Lower lobe of right lung (tissue), 2 donors: ENCODE results near the gene GGT7. TPM values are rescaled to one million over a fixed set of nuclear protein-coding genes. Genes with fewer than 3 reads are reported as not detected.

Experiments
- ATAC-seq, 2 donors: fragments of 200-7000 bp; cut with Tn5 transposase; one replicate each; pipeline ENCODE4 v1.9.1; 2020 to 2022; ENCODE audit warnings: mild to moderate bottlenecking in 2 of 2, moderate library complexity in 2 of 2
- DNase-seq: peaks from one replicate; pipeline ENCODE4 v3.0.0-alpha.2; 2020
- H3K27ac ChIP-seq: fragments of 200-600 bp; one replicate; pipeline ENCODE4 v1.8.0; 2022
- H3K27me3 ChIP-seq: fragments of 200-600 bp; one replicate; pipeline ENCODE4 v1.8.0; 2022; ENCODE audit warnings: low read depth
- H3K36me3 ChIP-seq: fragments of 200-600 bp; one replicate; pipeline ENCODE4 v1.8.0; 2022; ENCODE audit warnings: mild to moderate bottlenecking
- H3K4me1 ChIP-seq: fragments of 200-600 bp; one replicate; pipeline ENCODE4 v1.8.0; 2022
- H3K4me3 ChIP-seq: fragments of 200-600 bp; one replicate; pipeline ENCODE4 v1.8.0; 2022; ENCODE audit warnings: mild to moderate bottlenecking
- H3K9me3 ChIP-seq: fragments of 200-600 bp; one replicate; pipeline ENCODE4 v1.8.0; 2022
- CTCF ChIP-seq: fragments of 200-600 bp; IDR thresholded peaks from one replicate; pipeline ENCODE4 v1.8.0; 2022; ENCODE audit warnings: antibody characterized with exemption, mild to moderate bottlenecking
- intact Hi-C: fragments of 100-400 bp; cut with DNase I; formaldehyde crosslinking; loops from one replicate; pipeline ENCODE4 v1.11.0; 2022
- total RNA-seq: library from RNA; stranded (reverse); fragmentation: NEBNext Ultra II Directional; extraction: Animal tissue kit (Norgen Biotek cat#: 25700); gene quantifications from one replicate; pipeline ENCODE4 v1.2.1, GENCODE V29; 2021
- donor health status: DM: no; HTN: yes; CAD: no; lungs with severe emphysema.

Gene GGT7
- total RNA-seq, 1 donor from 2014 or later, result 24.0 TPM

GRCh38 chr20:34863421-34863965, 9.2 kb downstream of the GGT7 start:
- no peaks in the 10 kb centered on the region for H3K27me3 ChIP-seq
- intact Hi-C loops, result no loop called here
- peaks cover 13% of the 10 kb centered on the region for H3K36me3 ChIP-seq
- TF ChIP-seq CTCF, result no peak
- no peak overlapping the region for H3K4me3 ChIP-seq
- H3K9me3 ChIP-seq, result no peaks in the 10 kb centered on the region
- DNase-seq (no peak), ATAC-seq (no peak)
- H3K4me1 ChIP-seq, result peaks cover 7% of the 10 kb centered on the region
- H3K27ac ChIP-seq, result no peak overlapping the region

- DNase-seq, result no peak
- intact Hi-C loops, result no loop called here
- H3K36me3 ChIP-seq, result peaks cover 17% of the 10 kb centered on the region
Observed at GRCh38 chr20:34862724-34863123, 9.9 kb downstream of the GGT7 start.

GRCh38 chr20:34861386-34862084, 11.1 kb downstream of the GGT7 start:
- Histone ChIP-seq H3K27me3 (no peaks in the 10 kb centered on the region), H3K27ac (no peak overlapping the region), H3K36me3 (peaks cover 19% of the 10 kb centered on the region), H3K4me1 (peaks cover 7% of the 10 kb centered on the region), H3K4me3 (no peak overlapping the region), H3K9me3 (no peaks in the 10 kb centered on the region)
- peak; percentile 60 to 72 for ATAC-seq
- peak; percentile 78 for DNase-seq
- intact Hi-C loops, result no loop called here
- TF ChIP-seq CTCF, result no peak

More at GRCh38 chr20:34862724-34863123, 9.9 kb downstream of the GGT7 start:
- H3K9me3 ChIP-seq, result no peaks in the 10 kb centered on the region
- ATAC-seq, result no peak
- H3K27me3 ChIP-seq, result no peaks in the 10 kb centered on the region
- H3K4me1 ChIP-seq, result peaks cover 7% of the 10 kb centered on the region
- H3K4me3 ChIP-seq, result no peak overlapping the region
- TF ChIP-seq CTCF, result no peak
- no peak overlapping the region for H3K27ac ChIP-seq

DNA sequence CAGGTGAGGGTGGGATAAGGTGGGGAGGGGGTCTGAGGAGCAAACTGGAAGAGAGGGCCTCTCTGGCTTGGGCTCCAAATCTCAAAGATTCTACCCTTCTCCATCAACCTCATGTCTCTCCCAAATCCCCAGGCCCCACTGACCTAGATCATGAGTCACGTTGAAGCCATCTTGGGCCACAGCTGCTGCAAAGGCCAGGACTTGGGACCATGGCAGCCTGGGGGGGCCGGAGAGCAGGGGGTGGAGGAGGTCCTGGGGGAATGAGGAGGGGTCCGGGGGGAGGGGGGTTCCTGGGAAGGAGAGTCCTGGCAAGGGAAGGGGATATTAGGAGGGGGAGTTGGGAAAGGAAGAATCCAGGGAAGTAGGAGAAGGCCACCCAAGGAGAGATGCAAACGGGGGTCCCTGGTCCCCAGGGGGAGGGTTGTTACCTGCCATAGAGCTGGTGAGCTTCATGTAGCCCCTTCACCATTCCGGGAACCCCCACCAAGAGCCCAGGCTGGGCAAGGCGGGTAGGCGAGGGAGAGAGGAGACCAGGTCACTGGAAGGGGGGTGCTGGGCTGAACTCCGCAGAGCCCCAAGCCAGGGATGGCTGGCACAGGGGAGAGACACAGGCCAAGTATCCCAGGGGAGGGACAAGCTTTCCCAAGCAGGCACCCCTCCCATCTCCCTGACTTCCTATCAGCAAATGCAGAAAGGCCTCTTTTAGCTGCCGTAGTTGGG, 12.7 kb downstream of the GGT7 start:
- DNase-seq (no peak), ATAC-seq (no peak)
- Histone ChIP-seq H3K9me3 (no peaks in the 10 kb centered on the region), H3K36me3 (peaks cover 27% of the 10 kb centered on the region), H3K27me3 (no peaks in the 10 kb centered on the region), H3K27ac (no peak overlapping the region), H3K4me3 (no peak overlapping the region), H3K4me1 (peaks cover 7% of the 10 kb centered on the region)
- no peak for TF ChIP-seq CTCF
- intact Hi-C loops, result no loop called here

- peaks cover 7% of the 10 kb centered on the region for H3K4me1 ChIP-seq
- no peak for TF ChIP-seq CTCF
- no peak for DNase-seq
- H3K27ac ChIP-seq, result no peak overlapping the region
- no peak overlapping the region for H3K4me3 ChIP-seq
- ATAC-seq, result no peak
- intact Hi-C loops, result no loop called here
- H3K27me3 ChIP-seq, result no peaks in the 10 kb centered on the region
- no peaks in the 10 kb centered on the region for H3K9me3 ChIP-seq
- peaks cover 33% of the 10 kb centered on the region for H3K36me3 ChIP-seq
Observed at GRCh38 chr20:34859367-34859766, 13.3 kb downstream of the GGT7 start.
